KOPT-K1 (cell line): ENCODE data around the gene HIGD1B.

Experiments used
- H3K27ac ChIP-seq: fragments of 200-600 bp; sonication (generic); 2 replicates; pipeline ENCODE4 v1.5.1; 2016; ENCODE audit warnings: antibody characterized with exemption, mild to moderate bottlenecking, low read depth, low read length; ENCODE audit not compliant: poor library complexity, severe bottlenecking
- H3K36me3 ChIP-seq: fragments of 200-600 bp; sonication (generic); 2 replicates; pipeline ENCODE4 v1.5.1; 2017; ENCODE audit warnings: antibody characterized with exemption, mild to moderate bottlenecking, low read length, moderate library complexity; ENCODE audit not compliant: insufficient read depth
- H3K9me3 ChIP-seq: fragments of 200-600 bp; sonication (generic); 2 replicates; pipeline ENCODE4 v1.5.1; 2017; ENCODE audit warnings: antibody characterized with exemption, low read length, mild to moderate bottlenecking; ENCODE audit not compliant: insufficient read depth, poor library complexity, severe bottlenecking

The HIGD1B gene

GRCh38 chr17:44828919-44829522 lies 18.7 kb upstream of the HIGD1B start:
- peak overlapping the region; percentile 51 for H3K27ac ChIP-seq
- H3K36me3 ChIP-seq, result no peaks in the 10 kb centered on the region

GRCh38 chr17:44829523-44830358 lies 17.9 kb upstream of the HIGD1B start, which contains the start of gene GJC1:
Gene GJC1 (minus strand): TSS chr17:44830287. CDS start chr17:44805817, 24,470 bp downstream.
- Histone ChIP-seq H3K36me3 (no peaks in the 10 kb centered on the region), H3K9me3 (no peaks in the 10 kb centered on the region), H3K27ac (peak within 1 kb of the TSS; percentile 51)

More at GRCh38 chr17:44828919-44829522, 18.7 kb upstream of the HIGD1B start:
- H3K9me3 ChIP-seq, result no peaks in the 10 kb centered on the region

GRCh38 chr17:44830359-44831288 lies 17.1 kb upstream of the HIGD1B start:
- H3K27ac ChIP-seq, result peak overlapping the region; percentile 51

GRCh38 chr17:44831371-44831770 lies 16.3 kb upstream of the HIGD1B start:
- Histone ChIP-seq H3K27ac (no peak overlapping the region), H3K9me3 (no peaks in the 10 kb centered on the region)

More at GRCh38 chr17:44830359-44831288, 17.1 kb upstream of the HIGD1B start:
- no peaks in the 10 kb centered on the region for H3K36me3 ChIP-seq
- no peaks in the 10 kb centered on the region for H3K9me3 ChIP-seq

GRCh38 chr17:44832805-44833204 lies 14.9 kb upstream of the HIGD1B start:
- H3K9me3 ChIP-seq, result no peaks in the 10 kb centered on the region
- no peak overlapping the region for H3K27ac ChIP-seq
- H3K36me3 ChIP-seq, result no peaks in the 10 kb centered on the region

More at GRCh38 chr17:44831371-44831770, 16.3 kb upstream of the HIGD1B start:
- H3K36me3 ChIP-seq, result no peaks in the 10 kb centered on the region

GRCh38 chr17:44837196-44837595 lies 10.5 kb upstream of the HIGD1B start:
- Histone ChIP-seq H3K9me3 (no peaks in the 10 kb centered on the region), H3K27ac (no peak overlapping the region), H3K36me3 (no peaks in the 10 kb centered on the region)

- Histone ChIP-seq H3K27ac (peak overlapping the region; percentile 42), H3K9me3 (no peaks in the 10 kb centered on the region), H3K36me3 (no peaks in the 10 kb centered on the region)
Observed at GRCh38 chr17:44840274-44840673, 7.4 kb upstream of the HIGD1B start.

- H3K27ac ChIP-seq, result peak overlapping the region; percentile 42
- H3K36me3 ChIP-seq, result no peaks in the 10 kb centered on the region
- no peaks in the 10 kb centered on the region for H3K9me3 ChIP-seq
Observed at GRCh38 chr17:44840936-44841335, 6.7 kb upstream of the HIGD1B start.

- Histone ChIP-seq H3K36me3 (0 out of 2 replicates have a peak, but pooled peaks cover under 1% of the 10 kb centered on the region), H3K9me3 (no peaks in the 10 kb centered on the region), H3K27ac (no peak overlapping the region)
Observed at GRCh38 chr17:44842748-44843147, 4.9 kb upstream of the HIGD1B start.

GRCh38 chr17:44844390-44844830 lies 3.3 kb upstream of the HIGD1B start:
- Histone ChIP-seq H3K36me3 (peaks cover 14% of the 10 kb centered on the region; the same call in 1 of the 2 replicates), H3K9me3 (no peaks in the 10 kb centered on the region), H3K27ac (no peak overlapping the region)

GRCh38 chr17:44846206-44846605 lies 1.5 kb upstream of the HIGD1B start:
- H3K36me3 ChIP-seq, result peaks cover 32% of the 10 kb centered on the region
- no peak overlapping the region for H3K27ac ChIP-seq
- no peaks in the 10 kb centered on the region for H3K9me3 ChIP-seq

- peaks cover 53% of the 10 kb centered on the region for H3K36me3 ChIP-seq
- no peak overlapping the region for H3K27ac ChIP-seq
- no peaks in the 10 kb centered on the region for H3K9me3 ChIP-seq
Observed at GRCh38 chr17:44848257-44848795, 643 bp downstream of the HIGD1B start.

GRCh38 chr17:44848961-44849489 lies 1.3 kb downstream of the HIGD1B start:
- Histone ChIP-seq H3K36me3 (peaks cover 60% of the 10 kb centered on the region), H3K27ac (no peak overlapping the region), H3K9me3 (no peaks in the 10 kb centered on the region)

GRCh38 chr17:44850025-44850424 lies 2.3 kb downstream of the HIGD1B start:
- H3K36me3 ChIP-seq, result peaks cover 70% of the 10 kb centered on the region
- no peaks in the 10 kb centered on the region for H3K9me3 ChIP-seq

More at GRCh38 chr17:44850025-44850424, 2.3 kb downstream of the HIGD1B start:
- H3K27ac ChIP-seq, result no peak overlapping the region
